ENCODE results near the gene HBS1L. TPM values are rescaled to one million over a fixed set of nuclear protein-coding genes. Genes with fewer than 3 reads are reported as not detected.

Gene HBS1L
- polyA plus RNA-seq, 3 donors, result 16.0 to 48.9 (median 36.3) TPM

DNA sequence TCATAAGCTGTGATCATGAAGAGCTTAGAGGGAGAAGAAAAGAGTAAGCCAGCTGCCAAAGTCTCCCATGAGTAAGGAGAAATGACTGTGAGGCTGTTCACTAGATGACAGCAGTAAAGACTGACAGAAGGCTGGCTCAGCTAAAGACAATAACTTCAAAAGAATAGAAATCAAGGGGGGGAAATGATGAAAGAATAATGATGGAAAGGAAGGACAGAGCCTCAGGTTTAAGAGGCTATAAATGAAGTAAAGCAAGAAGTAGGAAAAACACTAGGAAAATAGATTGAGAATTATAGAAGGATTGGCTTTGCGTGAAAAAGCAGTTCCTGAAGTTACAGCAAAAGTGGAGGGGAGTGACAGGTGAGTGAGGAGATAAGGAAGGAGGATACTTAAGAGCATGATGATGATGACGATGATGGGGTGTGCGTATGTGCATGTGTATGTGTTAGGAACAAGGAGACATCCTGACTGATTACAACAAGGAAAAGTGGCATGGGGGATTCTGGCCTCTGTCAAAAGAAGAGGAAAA, 48.2 kb downstream of the HBS1L start:
- TF ChIP-seq, protein P1, sequence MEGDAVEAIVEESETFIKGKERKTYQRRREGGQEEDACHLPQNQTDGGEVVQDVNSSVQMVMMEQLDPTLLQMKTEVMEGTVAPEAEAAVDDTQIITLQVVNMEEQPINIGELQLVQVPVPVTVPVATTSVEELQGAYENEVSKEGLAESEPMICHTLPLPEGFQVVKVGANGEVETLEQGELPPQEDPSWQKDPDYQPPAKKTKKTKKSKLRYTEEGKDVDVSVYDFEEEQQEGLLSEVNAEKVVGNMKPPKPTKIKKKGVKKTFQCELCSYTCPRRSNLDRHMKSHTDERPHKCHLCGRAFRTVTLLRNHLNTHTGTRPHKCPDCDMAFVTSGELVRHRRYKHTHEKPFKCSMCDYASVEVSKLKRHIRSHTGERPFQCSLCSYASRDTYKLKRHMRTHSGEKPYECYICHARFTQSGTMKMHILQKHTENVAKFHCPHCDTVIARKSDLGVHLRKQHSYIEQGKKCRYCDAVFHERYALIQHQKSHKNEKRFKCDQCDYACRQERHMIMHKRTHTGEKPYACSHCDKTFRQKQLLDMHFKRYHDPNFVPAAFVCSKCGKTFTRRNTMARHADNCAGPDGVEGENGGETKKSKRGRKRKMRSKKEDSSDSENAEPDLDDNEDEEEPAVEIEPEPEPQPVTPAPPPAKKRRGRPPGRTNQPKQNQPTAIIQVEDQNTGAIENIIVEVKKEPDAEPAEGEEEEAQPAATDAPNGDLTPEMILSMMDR (IDR thresholded peaks at IDR 0.05), result no peak
- Mint-ChIP-seq H3K9me3 (no peaks in the 10 kb centered on the region), H3K4me3 (no peak overlapping the region), H3K4me1 (peaks cover 1% of the 10 kb centered on the region), H3K27me3 (ENCODE audit: low read depth in 3 of 3) (peaks cover 0 to 2% (median 0%) of the 10 kb centered on the region in 3 donors), H3K27ac (no peak overlapping the region), H3K36me3 (peaks cover 14 to 33% of the 10 kb centered on the region in 2 donors)
- Histone ChIP-seq H3K27me3 (ENCODE audit: control insufficient read depth in 2 of 2, insufficient read depth in 2 of 2, low read length in 2 of 2) (no peaks in the 10 kb centered on the region), H3K9ac (ENCODE audit: insufficient read depth, low read length, poor library complexity, severe bottlenecking) (no peak overlapping the region), H3K4me2 (replicated peaks; ENCODE audit: extremely low read depth, low read length, poor library complexity, severe bottlenecking) (no peak overlapping the region), H3K9me3 (replicated peaks in 1 of 2; ENCODE audit: control insufficient read depth in 1 of 2, insufficient read depth in 1 of 2, low read length in 2 of 2) (no peaks in the 10 kb centered on the region), H3K4me3 (replicated peaks in 1 of 3; ENCODE audit: low read depth in 2 of 3, low read length in 3 of 3) (no peak overlapping the region), H3K4me1 (ENCODE audit: control insufficient read depth in 1 of 2, insufficient read depth in 2 of 2, low read length in 2 of 2) (no peaks in the 10 kb centered on the region), H3K27ac (ENCODE audit: low read depth in 1 of 2, low read length in 2 of 2) (no peak overlapping the region), H3K79me2 (ENCODE audit: insufficient read depth, low read length) (no peaks in the 10 kb centered on the region), H4K20me1 (ENCODE audit: insufficient read depth, low read length) (no peaks in the 10 kb centered on the region), H2AFZ (ENCODE audit: insufficient read depth, low read depth, low read length, poor library complexity, severe bottlenecking) (no peak overlapping the region), H3K36me3 (replicated peaks in 1 of 2; ENCODE audit: control insufficient read depth in 1 of 2, insufficient read depth in 2 of 2, low read length in 2 of 2) (peaks cover 5 to 30% of the 10 kb centered on the region in 2 donors)
- intact Hi-C loops (cut with micrococcal nuclease), result no loop called here
- WGBS (ENCODE audit: insufficient coverage), result 94% methylated on average over 2 of the region's 3 CpGs
- no peak for DNase-seq

GRCh38 chr6:135004399-135004798, 50.2 kb downstream of the HBS1L start:
- intact Hi-C loops (cut with micrococcal nuclease), result no loop called here
- Mint-ChIP-seq H3K4me3 (no peak overlapping the region), H3K27ac (no peak overlapping the region), H3K9me3 (no peaks in the 10 kb centered on the region), H3K4me1 (peaks cover 1% of the 10 kb centered on the region), H3K27me3 (ENCODE audit: low read depth in 3 of 3) (no peaks in the 10 kb centered on the region), H3K36me3 (peaks cover 19 to 34% of the 10 kb centered on the region in 2 donors)
- Histone ChIP-seq H3K4me3 (replicated peaks in 1 of 3; ENCODE audit: low read depth in 2 of 3, low read length in 3 of 3) (no peak overlapping the region), H3K9ac (ENCODE audit: insufficient read depth, low read length, poor library complexity, severe bottlenecking) (no peak overlapping the region), H2AFZ (ENCODE audit: insufficient read depth, low read depth, low read length, poor library complexity, severe bottlenecking) (no peak overlapping the region), H3K79me2 (ENCODE audit: insufficient read depth, low read length) (no peaks in the 10 kb centered on the region), H3K9me3 (replicated peaks in 1 of 2; ENCODE audit: control insufficient read depth in 1 of 2, insufficient read depth in 1 of 2, low read length in 2 of 2) (no peaks in the 10 kb centered on the region), H3K27ac (ENCODE audit: low read depth in 1 of 2, low read length in 2 of 2) (no peak overlapping the region), H3K4me2 (replicated peaks; ENCODE audit: extremely low read depth, low read length, poor library complexity, severe bottlenecking) (no peak overlapping the region), H3K4me1 (ENCODE audit: control insufficient read depth in 1 of 2, insufficient read depth in 2 of 2, low read length in 2 of 2) (no peaks in the 10 kb centered on the region), H3K36me3 (replicated peaks in 1 of 2; ENCODE audit: control insufficient read depth in 1 of 2, insufficient read depth in 2 of 2, low read length in 2 of 2) (peaks cover 11 to 40% of the 10 kb centered on the region in 2 donors), H3K27me3 (ENCODE audit: control insufficient read depth in 2 of 2, insufficient read depth in 2 of 2, low read length in 2 of 2) (no peaks in the 10 kb centered on the region), H4K20me1 (ENCODE audit: insufficient read depth, low read length) (no peaks in the 10 kb centered on the region)
- DNase-seq, result peak in 1 of 3 donors; percentile 12
- TF ChIP-seq, protein P1 (IDR thresholded peaks at IDR 0.05), result no peak
- no CpG with 5 or more reads among the region's 2 CpGs for WGBS (ENCODE audit: insufficient coverage)
